ENCODE data around the gene BCO1.

Gene BCO1

DNA sequence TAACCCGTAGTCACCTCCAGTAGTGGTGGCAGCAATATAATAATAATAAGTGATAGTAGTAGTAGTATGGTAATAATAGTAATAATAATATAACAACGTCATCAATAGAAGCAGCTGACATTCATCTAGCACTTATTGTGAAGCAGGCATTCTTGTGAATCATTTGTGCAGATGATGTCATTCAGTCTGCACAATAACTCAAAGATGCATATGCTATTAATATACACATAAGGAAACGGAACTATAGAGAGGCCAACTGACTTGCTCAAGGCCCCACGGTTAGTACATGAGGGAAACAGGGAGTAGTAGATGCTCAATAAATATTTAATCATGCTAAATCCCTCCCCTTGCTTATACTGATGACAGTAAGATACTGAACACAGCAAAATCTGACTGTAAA is 40.9 kb downstream of the BCO1 start:
- DNase-seq (ENCODE audit: extremely low spot score): no peak
- TF ChIP-seq SUZ12 (IDR thresholded peaks at IDR 0.05) (no peak), PKNOX1 (IDR thresholded peaks at IDR 0.05) (no peak), FOXK2 (IDR thresholded peaks at IDR 0.05) (no peak), FOXM1 (IDR thresholded peaks at IDR 0.05; ENCODE audit: borderline replicate concordance) (no peak), ARNT (IDR thresholded peaks at IDR 0.05) (no peak), ZNF384 (IDR thresholded peaks at IDR 0.05) (no peak)
- ChIA-PET CTCF (no interaction called here), POLR2A (no interaction called here)

DNA sequence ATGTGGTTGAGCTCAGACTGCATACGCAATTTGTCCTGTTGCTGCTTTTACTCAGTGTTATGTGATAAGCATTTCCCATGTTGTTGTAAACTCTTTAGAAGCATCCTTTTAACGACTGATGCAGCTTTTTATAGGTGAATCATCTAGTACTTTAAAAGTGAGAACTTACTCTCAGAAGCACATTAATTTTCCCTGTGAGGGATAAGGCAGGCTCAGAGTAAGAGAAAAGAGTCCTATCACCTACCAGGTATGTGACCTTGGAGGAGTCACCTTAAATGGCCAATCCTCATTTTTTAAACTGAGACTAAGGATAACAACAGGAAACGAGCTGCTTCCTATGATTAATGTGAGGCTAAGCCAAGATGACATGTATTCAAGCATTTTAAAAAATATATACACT is 41.9 kb downstream of the BCO1 start:
- POLR2A ChIA-PET: no interaction called here
- TF ChIP-seq LEF1 (IDR thresholded peaks at IDR 0.05; ENCODE audit: borderline replicate concordance): no peak
- no peak for TF ChIP-seq FOXM1 (IDR thresholded peaks at IDR 0.05; ENCODE audit: borderline replicate concordance)
- no peak for TF ChIP-seq ELF4 (IDR thresholded peaks at IDR 0.05)
- no peak for TF ChIP-seq SP1 (IDR thresholded peaks at IDR 0.05)
- TF ChIP-seq ZNF384 (IDR thresholded peaks at IDR 0.05): no peak
- TF ChIP-seq ARNT (IDR thresholded peaks at IDR 0.05): no peak
- no peak for TF ChIP-seq SUZ12 (IDR thresholded peaks at IDR 0.05)
- DNase-seq (ENCODE audit: extremely low spot score): no peak
- CTCF ChIA-PET: no interaction called here

DNA sequence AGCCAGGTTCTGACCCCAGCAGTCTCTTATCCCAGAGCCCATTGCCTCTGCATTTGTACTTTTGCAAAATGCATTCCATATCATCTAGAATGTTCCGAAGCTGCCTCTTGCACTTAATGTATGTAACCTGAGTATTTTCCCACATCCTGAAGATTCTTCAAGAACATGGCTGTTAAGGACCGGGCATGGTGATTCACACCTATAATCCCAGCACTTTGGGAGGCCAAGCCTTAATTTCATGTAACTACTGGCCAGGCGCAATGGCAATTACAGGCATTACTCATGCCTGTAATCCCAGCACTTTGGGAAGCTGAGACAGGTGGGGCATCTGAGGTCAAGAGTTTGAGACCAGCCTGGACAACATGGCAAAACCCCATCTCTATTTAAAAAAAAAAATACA is 44.6 kb downstream of the BCO1 start:
- no peak for TF ChIP-seq FOXA1 (IDR thresholded peaks at IDR 0.05)
- no peak for TF ChIP-seq TARDBP (IDR thresholded peaks at IDR 0.05)
- TF ChIP-seq FOXK2 (IDR thresholded peaks at IDR 0.05): no peak
- TF ChIP-seq PKNOX1 (IDR thresholded peaks at IDR 0.05): no peak
- TF ChIP-seq BHLHE40 (IDR thresholded peaks at IDR 0.05; ENCODE audit: borderline replicate concordance): no peak
- TF ChIP-seq HDGF (IDR thresholded peaks at IDR 0.05; ENCODE audit: borderline replicate concordance): no peak
- no peak for TF ChIP-seq ARNT (IDR thresholded peaks at IDR 0.05)
- no peak for TF ChIP-seq SUZ12 (IDR thresholded peaks at IDR 0.05)
- TF ChIP-seq ZNF384 (IDR thresholded peaks at IDR 0.05): no peak
- POLR2A ChIA-PET: no interaction called here
- CTCF ChIA-PET: no interaction called here
- DNase-seq (ENCODE audit: extremely low spot score): no peak

DNA sequence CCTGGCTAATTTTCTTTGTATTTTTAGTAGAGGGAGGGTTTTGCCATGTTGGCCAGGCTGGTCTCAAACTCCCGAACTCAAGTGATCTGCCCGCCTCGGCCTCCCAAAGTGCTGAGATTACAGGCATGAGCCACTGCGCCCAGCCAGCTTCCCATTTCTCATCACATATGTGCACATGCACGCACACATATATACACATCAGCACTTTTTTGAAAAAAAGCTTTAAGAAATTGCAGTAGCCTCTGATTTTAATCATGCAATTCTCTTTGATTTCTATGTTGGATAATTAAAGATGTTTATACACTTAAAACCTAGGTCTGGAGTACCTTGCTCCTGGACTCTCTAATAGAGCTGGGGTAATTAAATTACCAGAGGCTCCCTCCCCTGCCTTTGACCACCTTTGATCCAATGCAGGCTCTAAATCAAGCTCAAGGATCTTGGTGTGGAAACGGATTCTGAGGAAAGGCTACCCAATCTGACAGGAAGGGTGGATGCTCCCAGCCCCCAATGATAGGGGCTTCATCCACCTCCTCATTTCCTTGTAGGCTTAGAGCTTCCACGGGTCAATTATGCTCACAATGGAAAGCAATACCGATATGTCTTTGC is 46.6 kb downstream of the BCO1 start:
- CTCF ChIA-PET: no interaction called here
- TF ChIP-seq FOXM1 (IDR thresholded peaks at IDR 0.05; ENCODE audit: borderline replicate concordance) (no peak), LEF1 (IDR thresholded peaks at IDR 0.05; ENCODE audit: borderline replicate concordance) (no peak), CTBP1 (IDR thresholded peaks at IDR 0.05; ENCODE audit: borderline replicate concordance) (no peak), FOXA1 (IDR thresholded peaks at IDR 0.05) (no peak), PKNOX1 (IDR thresholded peaks at IDR 0.05) (no peak), HDGF (IDR thresholded peaks at IDR 0.05; ENCODE audit: borderline replicate concordance) (no peak), FOXK2 (IDR thresholded peaks at IDR 0.05) (no peak), NFRKB (IDR thresholded peaks at IDR 0.05) (no peak), BHLHE40 (IDR thresholded peaks at IDR 0.05; ENCODE audit: borderline replicate concordance) (no peak), SP1 (IDR thresholded peaks at IDR 0.05) (no peak), ARNT (IDR thresholded peaks at IDR 0.05) (no peak), ZNF384 (IDR thresholded peaks at IDR 0.05) (no peak), ELF4 (IDR thresholded peaks at IDR 0.05) (no peak), L3MBTL2 (conservative IDR thresholded peaks at IDR 0.05) (no peak), TARDBP (IDR thresholded peaks at IDR 0.05) (no peak), SUZ12 (IDR thresholded peaks at IDR 0.05) (no peak)
- no peak for DNase-seq (ENCODE audit: extremely low spot score)
- POLR2A ChIA-PET: interaction anchor here (1.3 kb wide), 1 partner anchor 30 kb away, joined by 4 read pairs; the partner anchor contains the start of gene GAN

DNA sequence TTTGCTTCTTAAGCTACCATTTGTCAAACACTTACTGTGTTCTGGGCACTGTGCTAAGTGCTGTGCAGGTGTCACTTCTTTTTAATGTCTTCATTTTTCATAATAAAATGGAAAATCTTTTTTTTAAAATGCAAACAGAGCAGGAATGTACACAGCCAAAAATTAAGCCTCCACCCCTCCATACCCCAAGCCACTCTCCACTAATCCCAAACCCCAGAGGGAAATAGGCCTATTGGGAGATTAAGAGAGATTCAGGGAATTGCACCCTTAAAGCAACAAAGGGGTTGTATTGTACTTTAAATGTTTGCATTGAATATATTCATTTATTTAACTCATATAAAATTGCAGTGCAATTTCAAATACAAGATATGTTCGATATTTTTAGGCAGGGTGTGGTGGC is 47.7 kb downstream of the BCO1 start:
- ChIA-PET POLR2A (interaction anchor here (1.3 to 2.4 kb wide), 3 partner anchors 10 to 28 kb away, joined by 3 to 6 read pairs (median 4); partner anchors contain the start of gene GAN), CTCF (no interaction called here)
- DNase-seq (ENCODE audit: extremely low spot score): no peak
- TF ChIP-seq ZNF384 (IDR thresholded peaks at IDR 0.05): no peak
- TF ChIP-seq PKNOX1 (IDR thresholded peaks at IDR 0.05): no peak
- TF ChIP-seq LEF1 (IDR thresholded peaks at IDR 0.05; ENCODE audit: borderline replicate concordance): no peak
- no peak for TF ChIP-seq FOXK2 (IDR thresholded peaks at IDR 0.05)
- TF ChIP-seq L3MBTL2 (conservative IDR thresholded peaks at IDR 0.05): no peak
- no peak for TF ChIP-seq SUZ12 (IDR thresholded peaks at IDR 0.05)
- no peak for TF ChIP-seq SP1 (IDR thresholded peaks at IDR 0.05)
- no peak for TF ChIP-seq CTBP1 (IDR thresholded peaks at IDR 0.05; ENCODE audit: borderline replicate concordance)
- TF ChIP-seq FOXM1 (IDR thresholded peaks at IDR 0.05; ENCODE audit: borderline replicate concordance): no peak
- no peak for TF ChIP-seq HDGF (IDR thresholded peaks at IDR 0.05; ENCODE audit: borderline replicate concordance)
- TF ChIP-seq TARDBP (IDR thresholded peaks at IDR 0.05): no peak
- TF ChIP-seq BHLHE40 (IDR thresholded peaks at IDR 0.05; ENCODE audit: borderline replicate concordance): no peak
- no peak for TF ChIP-seq ARNT (IDR thresholded peaks at IDR 0.05)
- no peak for TF ChIP-seq NFRKB (IDR thresholded peaks at IDR 0.05)
- TF ChIP-seq ELF4 (IDR thresholded peaks at IDR 0.05): no peak

DNA sequence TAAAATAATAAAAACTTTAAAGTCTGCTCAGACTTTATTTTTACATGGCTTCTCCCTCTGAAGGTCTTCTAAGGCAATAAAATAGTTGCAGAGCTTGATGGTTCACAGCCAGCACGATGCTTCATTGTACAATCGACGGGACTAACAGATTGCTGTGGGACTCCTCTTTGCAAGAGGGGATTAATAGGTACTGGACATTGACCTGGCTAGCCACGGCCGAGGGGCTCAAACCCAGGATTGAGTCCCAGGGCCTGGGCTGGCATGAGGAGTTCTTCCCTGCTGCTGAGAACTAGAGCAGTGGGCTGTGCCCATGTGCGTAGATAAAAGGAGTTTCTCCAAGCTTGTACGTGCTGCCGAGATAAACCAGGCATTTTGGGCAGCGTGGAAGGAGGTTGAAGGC is 52.6 kb downstream of the BCO1 start:
- TF ChIP-seq NFRKB (IDR thresholded peaks at IDR 0.05) (no peak), FOXA1 (IDR thresholded peaks at IDR 0.05) (no peak), CTBP1 (IDR thresholded peaks at IDR 0.05; ENCODE audit: borderline replicate concordance) (no peak)
- ChIA-PET CTCF (no interaction called here), POLR2A (no interaction called here)
- no peak for DNase-seq (ENCODE audit: extremely low spot score)

Measured in HEK293T (cell line).